ENCODE results near the gene GPR107.

Gene GPR107

DNA sequence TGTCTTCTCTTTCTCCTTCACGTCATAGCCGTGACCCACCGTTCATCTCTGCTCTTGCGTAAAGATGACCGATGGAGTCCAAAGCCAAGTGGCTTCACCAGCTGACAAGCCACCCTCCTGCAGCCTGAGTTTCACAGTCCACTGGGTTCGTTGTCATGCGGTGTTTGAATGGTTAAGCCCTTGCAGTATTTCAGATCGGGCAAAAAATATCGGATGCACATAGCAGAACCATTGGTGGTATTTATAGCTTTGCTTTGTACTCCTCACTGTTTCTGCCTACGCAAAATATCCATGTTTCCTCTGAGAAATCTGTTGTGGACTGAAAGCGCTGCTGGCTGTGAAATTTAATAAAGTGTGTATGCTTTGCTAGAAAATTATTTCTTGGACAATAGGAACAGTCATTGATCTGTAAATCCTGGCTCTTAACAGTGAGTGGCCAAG, 84.0 kb downstream of the GPR107 start:
- no peak for DNase-seq (ENCODE audit: low spot score)

DNA sequence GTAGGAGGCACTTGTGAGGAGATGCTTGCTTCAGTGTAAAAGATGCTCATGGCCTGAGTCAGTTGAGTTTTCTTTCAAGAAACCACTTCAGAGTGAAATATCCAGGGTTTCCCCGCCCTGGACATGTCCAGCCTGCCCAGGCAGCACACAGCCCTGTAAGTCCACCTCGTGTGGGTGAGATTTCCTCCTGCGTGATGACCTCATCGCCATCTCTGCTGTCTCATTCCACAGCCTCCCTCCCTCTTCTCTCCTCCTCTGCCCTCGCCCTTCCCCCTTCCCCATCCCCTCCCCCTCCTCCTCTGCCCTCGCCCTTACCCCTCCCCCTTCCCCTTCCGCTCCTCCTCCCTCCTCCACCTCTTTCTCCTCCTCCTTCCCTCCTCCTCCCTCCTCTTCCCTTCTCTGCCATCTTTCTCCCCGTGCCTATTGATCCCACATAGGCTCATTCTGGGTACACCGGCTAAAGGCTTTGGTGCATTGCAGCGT, 84.5 kb downstream of the GPR107 start:
- DNase-seq (ENCODE audit: low spot score): no peak

DNA sequence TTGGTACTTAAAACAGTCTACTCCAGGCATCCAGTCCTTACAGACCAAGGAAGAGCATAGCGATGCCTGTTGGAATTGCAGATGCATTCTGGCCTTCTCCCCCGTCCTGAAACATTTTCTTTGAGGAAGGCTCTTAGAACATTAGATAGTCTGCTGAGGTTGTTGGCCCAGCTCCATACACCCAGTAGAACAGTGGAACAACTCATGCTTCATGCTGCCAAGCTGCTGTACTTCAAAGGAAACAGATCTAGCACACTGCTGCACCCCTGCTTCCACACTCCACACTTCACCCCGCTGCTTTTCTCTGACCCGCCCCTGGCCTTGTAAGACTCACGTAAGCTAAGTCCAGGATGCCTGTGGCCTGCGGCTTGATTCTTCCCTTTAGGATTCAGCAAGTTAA, 85.1 kb downstream of the GPR107 start:
- DNase-seq (ENCODE audit: low spot score): no peak

DNA sequence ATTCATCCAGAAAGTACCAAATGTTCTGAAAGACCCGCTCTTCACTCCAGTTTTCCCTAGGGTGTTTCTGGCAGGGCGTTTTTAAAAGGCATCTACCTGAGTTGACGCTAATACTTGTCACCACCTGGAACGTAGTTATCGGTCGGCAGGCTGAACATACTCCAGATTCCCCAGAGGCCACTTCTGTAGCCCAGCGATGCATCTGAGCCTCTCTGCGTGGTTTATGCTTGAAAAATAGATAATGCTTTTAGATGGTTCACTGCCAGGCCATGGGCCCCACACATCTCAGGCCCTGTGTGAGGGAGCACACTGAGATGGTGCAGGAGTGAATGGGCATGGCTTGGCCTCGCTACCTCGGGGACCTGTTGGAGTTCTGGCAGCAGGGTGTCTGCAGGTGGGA, 85.5 kb downstream of the GPR107 start:
- no peak for DNase-seq (ENCODE audit: low spot score)

DNA sequence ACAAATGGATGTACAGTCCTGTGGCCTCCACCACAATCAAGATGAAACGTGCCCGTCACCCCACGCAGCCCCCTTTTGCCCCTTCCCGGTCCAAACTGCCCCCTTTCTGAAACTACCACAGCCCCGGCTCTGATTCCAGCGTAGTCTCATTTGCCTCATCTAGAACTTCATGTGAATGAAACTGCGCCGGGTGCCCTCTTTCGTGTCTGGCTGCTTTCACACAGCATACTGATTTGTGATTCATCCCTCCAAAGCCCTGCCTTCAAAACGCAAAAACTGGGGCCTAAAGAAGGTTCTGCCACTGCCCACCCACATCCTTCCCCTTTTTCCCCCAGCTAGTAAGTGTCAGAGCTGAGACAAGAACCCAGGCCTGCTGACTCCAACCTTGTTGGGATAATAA, 87.0 kb downstream of the GPR107 start:
- DNase-seq (ENCODE audit: low spot score): no peak

DNA sequence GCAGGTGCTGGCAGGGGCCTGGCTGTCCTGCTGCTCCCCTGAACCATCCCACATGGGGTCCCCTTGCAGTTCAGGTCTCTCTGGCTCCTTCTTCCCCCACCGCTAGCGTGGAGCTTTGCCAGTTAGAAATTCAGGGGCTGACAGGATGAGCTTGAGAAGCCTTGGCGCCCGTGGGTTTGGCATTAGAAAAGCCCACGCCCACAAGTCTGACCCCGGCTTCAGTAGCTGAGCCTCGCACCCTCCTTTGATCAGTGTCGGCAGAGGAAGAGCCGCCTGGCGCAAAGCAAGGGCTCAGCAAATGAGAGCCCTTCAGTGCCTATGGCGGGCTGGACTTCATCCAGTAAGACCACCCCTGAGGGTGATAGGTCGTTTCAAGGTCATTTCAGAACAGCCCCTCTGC, 88.3 kb downstream of the GPR107 start:
- no peak for DNase-seq (ENCODE audit: low spot score)

DNA sequence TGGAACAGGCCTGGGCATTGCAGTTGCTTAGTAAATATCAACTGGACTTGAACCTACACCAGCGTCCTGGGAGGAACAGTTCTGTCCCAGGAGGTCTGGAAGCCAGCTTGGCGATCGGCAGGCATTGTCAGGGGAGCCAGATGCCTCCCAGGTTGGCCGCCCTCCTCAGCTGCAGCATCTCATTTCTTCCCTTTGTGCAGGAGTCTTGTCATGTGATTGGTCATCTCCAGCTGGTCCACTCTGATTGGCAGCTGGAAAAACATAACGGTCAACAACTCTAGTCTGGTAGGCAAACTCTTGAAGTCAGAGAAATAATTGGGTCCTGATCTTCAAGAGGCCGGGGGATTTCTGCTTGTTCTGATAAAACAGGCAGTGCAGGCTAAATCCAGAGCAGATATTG, 88.9 kb downstream of the GPR107 start:
- DNase-seq (ENCODE audit: low spot score): no peak

DNA sequence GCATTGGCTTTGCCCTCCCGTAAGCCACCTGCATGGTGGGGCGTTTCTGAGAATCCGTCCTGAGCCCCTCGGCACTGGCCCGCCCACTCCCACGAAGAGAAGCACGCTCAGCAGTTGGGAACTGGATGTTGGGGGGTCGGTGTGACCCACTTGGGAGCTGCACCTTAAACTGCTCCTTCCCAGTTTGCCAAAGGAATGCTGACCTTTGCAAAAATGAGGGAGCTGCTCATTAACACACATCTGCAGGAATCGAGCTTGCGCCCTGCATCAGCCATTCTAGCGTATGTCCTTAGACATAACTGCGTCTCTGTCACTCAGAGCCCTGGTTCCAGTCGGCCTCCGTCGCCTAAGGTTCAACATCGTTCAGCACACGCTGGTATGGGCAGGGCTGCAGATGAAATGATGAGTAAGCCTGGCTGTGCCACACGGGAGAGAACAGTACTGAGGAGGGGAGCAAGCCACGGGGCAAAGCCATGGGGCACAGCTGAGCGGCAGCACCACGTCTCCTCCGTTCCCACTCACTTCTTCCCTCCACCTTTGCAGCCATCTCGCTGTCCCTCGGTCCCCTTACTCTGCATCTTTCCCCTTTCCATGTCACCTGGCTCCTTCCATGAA, 89.7 kb downstream of the GPR107 start:
- DNase-seq (ENCODE audit: low spot score): no peak

DNA sequence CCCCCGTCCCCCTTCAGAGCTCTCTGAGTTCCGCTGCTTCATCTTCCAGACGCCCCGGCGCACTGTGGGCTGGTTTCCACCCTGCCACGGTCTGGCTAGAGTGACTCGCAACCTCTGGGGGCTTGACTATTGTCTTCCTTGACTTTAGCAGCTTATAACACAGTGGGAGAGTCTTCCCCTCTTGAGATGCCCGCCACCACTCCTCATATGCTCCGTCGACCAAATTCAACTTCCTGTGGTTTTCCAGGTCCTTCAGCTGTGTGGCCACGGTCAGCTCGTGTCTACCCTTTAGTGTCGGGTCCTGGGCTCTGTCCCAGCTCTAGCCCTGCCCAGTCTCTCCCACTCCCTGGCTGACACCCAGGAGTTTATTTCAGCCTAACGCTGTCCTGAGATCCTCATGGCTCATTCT, 90.3 kb downstream of the GPR107 start:
- DNase-seq (ENCODE audit: low spot score): no peak

DNA sequence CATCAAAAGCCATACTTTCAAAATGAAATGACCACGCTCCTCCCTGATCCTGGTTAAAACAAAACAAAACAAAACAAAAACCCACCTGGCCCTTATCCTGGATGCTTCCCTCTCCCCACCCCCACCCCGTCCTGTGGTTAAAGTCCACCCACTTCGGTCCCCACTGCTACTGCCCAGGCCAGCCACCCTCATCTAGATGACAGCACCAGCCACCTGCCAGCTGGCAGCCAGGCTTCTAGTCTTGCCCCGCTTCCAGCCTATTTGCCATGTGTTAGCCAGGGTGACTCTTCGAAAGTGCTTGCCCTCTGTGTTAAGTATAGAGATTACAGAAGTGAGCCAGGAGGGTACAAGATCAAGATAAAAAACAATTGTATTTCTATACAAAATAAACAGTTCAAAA, 91.0 kb downstream of the GPR107 start:
- DNase-seq (ENCODE audit: low spot score): no peak

DNA sequence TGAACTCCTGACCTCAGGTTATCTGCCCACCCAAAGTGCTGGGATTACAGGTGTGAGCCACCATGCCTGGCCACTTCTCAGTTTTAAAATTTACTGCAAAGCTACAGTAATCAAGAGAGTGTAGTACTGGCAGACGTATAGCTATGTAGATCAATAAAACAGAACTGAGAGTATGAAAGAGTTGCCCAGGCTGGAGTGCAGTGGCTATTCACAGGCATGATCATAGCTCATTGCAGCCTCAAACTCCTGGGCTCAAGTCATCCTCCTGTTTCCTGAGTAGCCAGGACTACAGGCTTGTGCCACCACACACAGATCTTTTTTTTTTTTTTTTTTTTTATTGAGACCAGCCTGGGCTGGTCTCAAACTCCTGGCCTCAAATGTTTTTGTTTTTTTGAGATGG, 92.0 kb downstream of the GPR107 start:
- no peak for DNase-seq (ENCODE audit: low spot score)

DNA sequence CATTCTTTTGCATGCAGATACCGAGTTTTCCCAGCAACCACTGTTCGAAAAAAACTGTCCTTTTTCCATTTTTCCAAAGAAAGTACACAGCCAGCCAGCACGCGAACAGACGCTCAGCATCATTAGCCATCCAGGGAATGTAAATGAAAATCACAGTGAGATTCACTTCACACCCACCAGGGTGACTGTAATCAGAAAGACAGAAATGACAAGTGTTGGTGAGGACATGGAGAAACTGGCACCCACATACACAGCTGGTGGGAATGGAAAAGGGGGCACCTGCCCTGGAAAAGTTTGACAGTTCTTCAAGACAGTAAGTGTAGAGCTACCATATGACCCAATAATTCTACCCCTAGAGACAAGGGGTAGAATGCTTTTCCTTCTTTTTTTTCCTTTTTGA, 93.5 kb downstream of the GPR107 start:
- no peak for DNase-seq (ENCODE audit: low spot score)

DNA sequence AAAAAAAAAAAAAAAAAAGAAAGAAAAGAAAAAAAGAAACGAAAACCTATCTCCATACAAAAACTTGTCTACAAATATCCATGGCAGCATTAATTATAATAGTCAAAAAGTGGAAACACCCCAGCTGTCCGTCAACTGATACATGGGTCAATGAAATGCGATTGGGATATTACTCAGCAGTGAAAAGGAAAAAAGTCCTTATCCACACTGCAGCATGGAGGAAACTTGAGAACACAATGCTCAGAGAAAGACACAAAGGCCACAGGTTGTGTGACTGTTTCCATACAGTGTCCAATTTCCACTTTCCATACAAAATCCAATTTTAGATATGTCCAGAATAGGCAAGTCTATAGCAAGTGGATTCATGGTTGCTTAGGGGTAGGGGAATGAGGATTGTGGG, 94.2 kb downstream of the GPR107 start:
- DNase-seq (ENCODE audit: low spot score): no peak

DNA sequence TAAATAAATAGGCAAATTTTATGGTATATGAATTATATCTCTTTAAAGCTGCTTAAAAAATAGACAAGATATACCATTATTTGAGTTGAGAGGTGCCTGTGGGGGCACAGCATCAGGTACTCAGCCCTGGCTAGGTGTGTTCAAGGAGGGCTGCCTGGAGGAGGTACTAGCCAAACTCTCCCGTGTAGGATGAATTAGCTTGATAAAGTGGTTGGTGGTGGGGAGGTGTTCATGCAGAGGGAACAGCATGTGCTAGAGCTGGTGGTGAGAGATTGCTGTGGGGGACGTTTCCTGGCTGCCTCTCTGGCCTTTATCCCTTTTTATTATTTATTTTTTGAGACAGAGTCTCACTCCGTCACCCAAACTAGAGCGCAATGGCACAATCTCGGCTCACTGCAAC, 95.3 kb downstream of the GPR107 start:
- no peak for DNase-seq (ENCODE audit: low spot score)

DNA sequence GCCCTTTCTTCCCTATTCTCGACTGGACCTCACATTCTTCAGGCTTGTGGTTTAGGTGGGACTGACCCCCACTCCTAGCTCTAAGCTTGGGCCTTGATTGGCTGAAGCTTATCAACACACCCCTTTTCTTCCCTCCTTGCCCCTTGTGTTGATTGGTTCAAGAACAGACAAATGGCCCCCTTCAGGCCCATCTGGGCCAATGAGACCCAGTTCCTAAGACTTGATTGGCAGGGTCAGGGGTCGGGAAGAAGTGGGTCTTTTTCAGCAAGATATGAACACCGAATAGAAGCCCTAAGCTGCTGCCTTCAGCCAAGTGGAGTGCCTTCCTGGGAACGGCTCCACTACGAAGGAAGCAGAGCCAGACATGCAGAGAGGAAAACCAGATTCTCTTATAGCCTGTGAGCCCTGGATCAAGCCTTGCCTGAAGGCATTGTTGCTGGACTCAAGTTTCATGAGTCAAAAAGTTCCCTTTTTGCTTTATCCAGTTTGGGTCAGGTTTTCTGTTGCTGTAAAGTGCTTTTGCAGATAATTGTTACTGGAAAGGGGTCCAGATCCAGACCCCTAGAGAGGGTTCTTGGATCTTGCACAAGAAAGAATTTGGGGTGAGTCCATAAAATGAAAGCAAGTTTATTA, 96.1 kb downstream of the GPR107 start:
- DNase-seq (ENCODE audit: low spot score): no peak

DNA sequence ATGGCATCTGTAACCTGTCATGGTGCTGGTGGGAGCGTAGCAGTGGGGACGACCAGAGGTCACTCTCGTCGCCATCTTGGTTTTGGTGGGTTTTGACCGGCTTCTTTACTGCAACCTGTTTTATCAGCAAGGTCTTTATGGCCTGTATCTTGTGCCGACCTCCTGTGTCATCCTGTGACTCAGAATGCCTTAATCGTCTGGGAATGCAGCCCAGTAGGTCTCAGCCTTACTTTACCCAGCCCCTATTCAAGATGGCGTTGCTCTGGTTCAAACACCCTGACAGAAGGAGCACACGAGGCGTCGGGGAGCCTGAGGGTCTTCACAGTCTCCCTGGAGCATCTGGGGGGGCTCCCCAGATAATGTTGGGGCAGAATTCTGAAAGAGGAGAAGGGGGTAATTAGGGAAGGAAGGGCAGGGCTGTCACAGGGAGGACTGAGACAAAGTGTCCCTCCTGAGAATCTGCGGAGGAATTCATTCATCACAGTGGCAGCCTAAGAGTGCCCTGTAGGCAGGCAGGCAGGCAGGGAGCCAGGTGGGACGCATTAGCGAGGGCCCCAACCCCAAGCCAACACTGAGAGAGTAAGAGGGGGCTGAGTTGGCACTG, 97.2 kb downstream of the GPR107 start:
- no peak for DNase-seq (ENCODE audit: low spot score)

DNA sequence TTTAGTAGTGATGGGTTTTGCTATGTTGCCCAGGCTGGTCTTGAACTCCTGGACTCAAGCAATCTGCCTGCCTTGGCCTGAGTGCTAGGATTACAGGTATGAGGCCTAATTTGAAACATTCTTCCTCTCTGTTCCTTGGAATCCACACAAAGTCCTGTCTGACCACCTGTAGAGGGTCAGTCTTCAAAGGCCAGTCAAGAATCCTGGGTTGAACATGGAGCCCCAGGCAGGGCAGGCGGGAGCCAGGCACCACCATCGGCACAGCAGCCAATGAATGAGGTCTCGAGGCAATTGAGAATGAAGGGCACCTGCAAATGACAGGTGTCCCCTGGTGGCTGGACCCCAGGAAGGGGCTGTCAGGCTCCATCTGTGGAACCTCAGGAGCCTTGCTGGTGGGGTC, 101.1 kb downstream of the GPR107 start:
- no peak for DNase-seq (ENCODE audit: low spot score)

DNA sequence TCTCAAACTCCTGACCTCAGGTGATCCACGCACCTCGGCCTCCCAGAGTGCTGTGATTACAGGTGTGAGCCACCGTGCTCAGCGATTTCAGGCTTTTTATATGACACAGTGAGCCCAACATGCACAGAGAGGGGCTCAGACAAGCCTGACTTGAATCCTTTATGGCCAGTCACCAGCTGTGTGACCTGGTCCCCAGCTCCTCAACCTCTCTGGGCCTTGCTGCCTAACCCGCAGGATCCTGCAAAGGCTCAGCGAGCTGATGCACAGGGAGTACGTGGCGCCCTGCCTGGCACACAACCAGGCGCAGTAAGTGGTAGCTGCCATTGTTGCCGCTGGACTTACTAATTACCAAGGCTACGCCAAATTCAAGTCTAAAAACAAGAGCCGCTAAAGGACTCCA, 101.9 kb downstream of the GPR107 start:
- DNase-seq (ENCODE audit: low spot score): no peak

DNA sequence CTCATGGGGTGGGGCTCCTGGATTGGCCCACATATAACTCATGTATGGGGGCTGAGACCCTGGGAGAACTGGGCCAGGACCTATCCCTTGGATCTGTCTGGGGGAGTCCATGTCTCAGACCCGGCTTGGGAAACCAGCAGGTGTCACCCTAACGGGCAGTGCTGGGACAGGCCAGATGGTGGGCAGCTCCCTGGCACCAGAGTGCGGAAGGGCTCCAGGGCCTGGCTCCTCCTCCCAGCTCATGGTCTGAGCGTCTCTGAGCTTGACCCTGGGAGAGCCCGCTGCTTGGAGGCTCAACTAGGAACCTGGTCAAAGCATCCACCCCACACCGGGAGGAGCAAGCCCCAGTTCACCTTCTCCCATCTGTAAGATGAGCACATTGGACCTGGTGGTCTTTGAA, 103.0 kb downstream of the GPR107 start:
- no peak for DNase-seq (ENCODE audit: low spot score)

DNA sequence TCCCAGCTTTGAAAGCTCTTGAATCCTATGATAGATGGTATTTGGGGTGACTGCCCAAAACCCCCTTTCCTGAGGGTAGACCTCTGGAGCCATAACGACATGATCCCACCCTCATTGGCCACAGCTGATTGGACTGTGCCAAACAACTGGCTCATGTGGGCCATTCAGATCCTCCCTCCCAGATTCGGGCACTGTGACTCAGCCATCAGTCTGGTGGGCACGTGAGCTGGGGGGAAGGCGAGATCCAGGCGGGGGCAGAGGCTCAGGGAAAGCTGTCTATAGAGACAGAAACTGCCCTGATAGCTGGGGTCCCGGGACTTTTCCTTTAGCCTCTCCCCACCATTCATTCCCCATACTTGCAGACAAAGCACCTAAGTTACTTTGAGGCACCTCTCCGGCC, 103.4 kb downstream of the GPR107 start:
- no peak for DNase-seq (ENCODE audit: low spot score)

DNA sequence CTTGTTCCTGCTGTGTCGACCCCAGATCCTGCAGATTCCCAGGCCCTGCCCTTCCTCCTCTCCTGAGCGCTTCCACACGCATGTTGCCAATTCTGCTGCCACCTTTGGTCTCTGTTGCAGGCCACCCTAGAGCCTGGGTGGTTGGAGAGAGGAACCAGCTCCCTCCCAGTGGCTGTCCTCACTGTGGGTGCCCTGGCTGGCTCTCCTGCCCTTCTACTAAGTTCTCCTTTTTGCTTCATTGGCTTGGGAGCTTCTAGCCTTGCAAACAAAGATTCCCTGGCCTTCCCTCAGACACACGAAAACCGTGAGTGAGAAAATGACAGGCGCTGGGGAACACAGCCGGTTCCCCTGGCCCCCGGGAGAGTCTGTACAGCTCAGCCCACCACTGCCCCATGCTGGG, 104.3 kb downstream of the GPR107 start:
- DNase-seq (ENCODE audit: low spot score): no peak

DNA sequence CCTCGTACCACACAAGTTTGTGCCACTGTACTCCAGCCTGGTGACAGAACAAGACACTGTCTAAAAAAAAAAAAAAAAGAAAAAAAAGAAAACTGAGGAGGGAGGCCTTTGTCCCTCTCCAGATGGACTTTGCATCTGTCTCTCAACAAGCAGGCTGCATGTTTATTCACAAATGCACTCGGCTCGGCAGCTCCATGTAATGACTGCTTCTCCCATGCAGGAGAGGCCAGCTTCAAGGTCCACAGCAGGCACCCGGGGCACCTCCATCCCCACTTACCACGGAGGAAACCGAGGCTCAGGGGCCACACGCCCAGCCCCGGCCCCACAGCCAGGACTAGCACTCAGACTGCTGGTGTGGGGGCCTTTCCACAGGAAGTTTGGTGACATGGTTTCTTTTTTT, 105.4 kb downstream of the GPR107 start:
- no peak for DNase-seq (ENCODE audit: low spot score)

DNA sequence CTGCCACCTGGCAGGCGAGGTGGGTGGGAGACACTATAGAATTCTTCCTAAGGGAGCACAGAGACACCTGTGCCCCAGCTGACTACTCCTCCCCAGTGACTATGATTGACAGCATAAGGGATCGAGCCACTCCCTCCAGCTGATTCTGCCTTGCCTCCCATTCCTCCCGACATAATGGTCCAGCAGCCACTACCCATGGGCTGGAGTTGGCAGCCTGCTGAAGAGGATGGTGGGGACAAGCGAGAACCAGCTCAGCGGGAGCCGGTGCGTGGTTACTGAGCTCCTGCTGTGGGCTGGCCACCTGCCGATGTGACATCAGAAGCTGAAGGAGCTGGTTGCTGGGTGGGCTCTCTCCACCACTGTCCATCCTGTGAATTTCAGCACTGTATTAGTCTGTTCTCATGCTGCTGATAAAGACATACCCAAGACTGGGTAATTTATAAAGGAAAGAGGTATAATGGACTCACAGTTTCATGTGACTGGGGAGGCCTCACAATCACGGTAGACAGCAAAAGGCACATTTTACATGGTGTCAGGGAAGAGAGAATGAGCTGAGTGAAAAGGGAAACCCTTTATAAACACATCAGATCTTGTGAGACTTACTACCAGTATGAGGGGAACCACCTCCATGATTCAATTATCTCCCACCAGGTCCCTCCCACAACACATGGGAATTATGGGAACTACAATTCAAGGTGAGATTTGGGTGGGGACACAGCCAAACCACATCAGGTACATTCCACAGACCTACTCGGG, 106.4 kb downstream of the GPR107 start:
- DNase-seq (ENCODE audit: low spot score): no peak

Data from HuH-7.5 (cell line).